Astrocyte (in vitro differentiated cells and primary cell): ENCODE data around the gene ESPL1.

ENCODE experiments used
- CTCF ChIP-seq: IDR thresholded peaks from 2 replicates; pipeline ENCODE4 v1.5.1; 2011; ENCODE audit warnings: low read depth, mild to moderate bottlenecking, inconsistent platforms, low read length, moderate library complexity; ENCODE audit not compliant: insufficient read depth
- EZH2 ChIP-seq: IDR thresholded peaks from 2 replicates; pipeline ENCODE4 v1.6.1; 2012; ENCODE audit warnings: mild to moderate bottlenecking, low read length, inconsistent platforms; ENCODE audit not compliant: insufficient read depth

- TF ChIP-seq CTCF (no peak), EZH2 (no peak)
Observed at GRCh38 chr12:53333845-53334244, 65.7 kb downstream of the ESPL1 start.
